ENCODE data around the gene PTPN7.
"Not testable (repeated sequence)": the region's sequence is repeated elsewhere in the genome, so short reads cannot be mapped to it uniquely, and the experiment has no call there.

Gene PTPN7

DNA sequence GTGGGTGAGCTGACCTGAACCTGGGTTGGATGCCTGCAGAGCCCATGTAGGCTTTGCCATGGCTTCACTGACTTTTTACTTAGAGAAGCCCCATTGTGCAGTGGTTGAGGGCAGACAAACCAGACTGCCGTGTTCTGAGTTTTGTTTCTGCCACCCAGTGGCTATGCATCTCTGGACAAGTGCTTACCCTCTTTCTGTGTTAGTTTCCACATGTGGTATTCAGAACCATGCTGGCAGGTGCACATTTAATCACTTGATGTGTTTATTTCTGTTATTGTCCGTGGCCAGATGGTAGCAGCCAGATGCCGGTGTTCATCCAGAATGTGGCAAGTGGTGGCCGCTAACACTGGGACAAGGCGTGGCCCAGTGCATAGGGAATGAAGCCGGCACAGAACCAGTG lies 10.3 kb upstream of the PTPN7 start:
- no peak overlapping the region for H3K27ac ChIP-seq
- TF ChIP-seq, protein P1, sequence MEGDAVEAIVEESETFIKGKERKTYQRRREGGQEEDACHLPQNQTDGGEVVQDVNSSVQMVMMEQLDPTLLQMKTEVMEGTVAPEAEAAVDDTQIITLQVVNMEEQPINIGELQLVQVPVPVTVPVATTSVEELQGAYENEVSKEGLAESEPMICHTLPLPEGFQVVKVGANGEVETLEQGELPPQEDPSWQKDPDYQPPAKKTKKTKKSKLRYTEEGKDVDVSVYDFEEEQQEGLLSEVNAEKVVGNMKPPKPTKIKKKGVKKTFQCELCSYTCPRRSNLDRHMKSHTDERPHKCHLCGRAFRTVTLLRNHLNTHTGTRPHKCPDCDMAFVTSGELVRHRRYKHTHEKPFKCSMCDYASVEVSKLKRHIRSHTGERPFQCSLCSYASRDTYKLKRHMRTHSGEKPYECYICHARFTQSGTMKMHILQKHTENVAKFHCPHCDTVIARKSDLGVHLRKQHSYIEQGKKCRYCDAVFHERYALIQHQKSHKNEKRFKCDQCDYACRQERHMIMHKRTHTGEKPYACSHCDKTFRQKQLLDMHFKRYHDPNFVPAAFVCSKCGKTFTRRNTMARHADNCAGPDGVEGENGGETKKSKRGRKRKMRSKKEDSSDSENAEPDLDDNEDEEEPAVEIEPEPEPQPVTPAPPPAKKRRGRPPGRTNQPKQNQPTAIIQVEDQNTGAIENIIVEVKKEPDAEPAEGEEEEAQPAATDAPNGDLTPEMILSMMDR (IDR thresholded peaks at IDR 0.05), result no peak
- no peak for TF ChIP-seq ZFX (IDR thresholded peaks at IDR 0.05; ENCODE audit: borderline replicate concordance)

DNA sequence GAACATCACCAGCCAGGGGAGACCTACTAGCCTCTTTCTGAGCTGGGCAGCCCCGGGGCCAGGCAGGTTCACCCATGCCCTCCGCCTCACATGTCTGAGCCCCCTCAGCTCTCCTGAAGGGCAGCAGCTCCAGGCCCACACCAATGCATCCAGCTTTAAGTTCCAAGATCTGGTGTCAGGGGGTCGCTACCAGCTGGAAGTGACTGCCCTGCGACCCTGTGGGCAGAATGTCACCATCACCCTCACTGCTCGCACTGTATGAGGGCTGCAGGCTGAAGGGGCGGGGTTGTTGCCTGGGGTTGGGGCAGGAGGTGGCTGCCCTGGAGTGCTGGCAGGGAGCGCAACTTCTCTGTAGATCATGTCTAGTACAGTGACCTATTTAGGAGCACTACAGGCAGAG lies 8.5 kb upstream of the PTPN7 start:
- H3K27ac ChIP-seq, result no peak overlapping the region
- TF ChIP-seq, protein P1 (IDR thresholded peaks at IDR 0.05), result no peak
- TF ChIP-seq ZFX (IDR thresholded peaks at IDR 0.05; ENCODE audit: borderline replicate concordance), result no peak

DNA sequence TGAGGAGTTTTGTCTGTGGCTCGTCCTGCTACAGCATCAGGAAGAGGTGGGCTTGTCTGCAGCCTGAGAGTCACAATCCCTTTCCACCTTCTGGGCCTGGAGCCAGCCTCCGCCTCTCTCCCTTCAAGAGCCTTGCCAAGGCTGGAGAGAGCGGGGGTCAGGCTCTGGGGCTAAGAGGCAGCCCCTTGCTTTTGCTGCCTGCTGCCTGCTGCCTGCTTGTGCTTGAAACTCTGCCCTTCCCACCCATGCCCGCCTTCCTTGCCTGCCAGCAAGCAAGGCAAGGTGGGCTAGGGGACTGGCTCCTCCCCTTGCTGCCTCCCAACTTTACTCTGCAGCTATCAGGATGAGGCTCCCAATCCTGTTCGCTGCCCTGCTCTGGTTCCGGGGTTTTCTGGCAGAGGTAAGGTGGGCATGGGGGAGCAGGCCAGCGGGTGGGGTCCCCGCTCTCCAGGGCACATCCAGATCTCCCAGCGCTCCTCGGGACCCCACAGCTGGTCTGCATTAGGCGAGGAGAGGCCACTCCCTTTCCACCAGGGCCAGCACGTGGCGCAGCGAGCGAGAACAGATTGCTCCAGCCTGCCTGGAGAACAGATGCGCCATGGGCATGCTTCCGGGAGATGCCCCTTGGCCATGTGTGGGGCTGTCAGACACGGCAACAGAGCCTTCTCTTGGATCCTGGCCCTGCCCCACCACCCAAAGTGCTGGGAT lies 7.5 kb upstream of the PTPN7 start:
- TF ChIP-seq, protein P1 (IDR thresholded peaks at IDR 0.05), result no peak
- no peak for TF ChIP-seq ZFX (IDR thresholded peaks at IDR 0.05; ENCODE audit: borderline replicate concordance)
- H3K27ac ChIP-seq, result no peak overlapping the region

DNA sequence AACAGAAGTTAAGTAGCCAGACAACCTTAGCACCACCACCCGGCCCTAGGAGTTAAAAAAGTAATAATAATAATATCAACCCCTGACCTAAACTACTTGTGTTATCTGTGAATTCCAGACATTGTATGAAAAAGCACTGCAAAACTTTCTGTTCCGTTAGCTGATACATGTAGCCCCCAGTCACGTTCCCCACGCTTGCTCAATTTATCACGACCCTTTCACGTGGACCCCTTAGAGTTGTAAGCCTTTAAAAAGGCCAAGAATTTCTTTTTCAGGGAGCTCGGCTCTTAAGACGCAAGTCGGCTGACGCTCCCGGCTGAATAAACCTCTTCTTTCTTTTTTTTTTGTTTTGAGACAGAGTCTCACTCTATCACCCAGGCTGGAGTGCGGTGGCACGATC lies 6.7 kb upstream of the PTPN7 start:
- not testable (repeated sequence) for H3K27ac ChIP-seq

DNA sequence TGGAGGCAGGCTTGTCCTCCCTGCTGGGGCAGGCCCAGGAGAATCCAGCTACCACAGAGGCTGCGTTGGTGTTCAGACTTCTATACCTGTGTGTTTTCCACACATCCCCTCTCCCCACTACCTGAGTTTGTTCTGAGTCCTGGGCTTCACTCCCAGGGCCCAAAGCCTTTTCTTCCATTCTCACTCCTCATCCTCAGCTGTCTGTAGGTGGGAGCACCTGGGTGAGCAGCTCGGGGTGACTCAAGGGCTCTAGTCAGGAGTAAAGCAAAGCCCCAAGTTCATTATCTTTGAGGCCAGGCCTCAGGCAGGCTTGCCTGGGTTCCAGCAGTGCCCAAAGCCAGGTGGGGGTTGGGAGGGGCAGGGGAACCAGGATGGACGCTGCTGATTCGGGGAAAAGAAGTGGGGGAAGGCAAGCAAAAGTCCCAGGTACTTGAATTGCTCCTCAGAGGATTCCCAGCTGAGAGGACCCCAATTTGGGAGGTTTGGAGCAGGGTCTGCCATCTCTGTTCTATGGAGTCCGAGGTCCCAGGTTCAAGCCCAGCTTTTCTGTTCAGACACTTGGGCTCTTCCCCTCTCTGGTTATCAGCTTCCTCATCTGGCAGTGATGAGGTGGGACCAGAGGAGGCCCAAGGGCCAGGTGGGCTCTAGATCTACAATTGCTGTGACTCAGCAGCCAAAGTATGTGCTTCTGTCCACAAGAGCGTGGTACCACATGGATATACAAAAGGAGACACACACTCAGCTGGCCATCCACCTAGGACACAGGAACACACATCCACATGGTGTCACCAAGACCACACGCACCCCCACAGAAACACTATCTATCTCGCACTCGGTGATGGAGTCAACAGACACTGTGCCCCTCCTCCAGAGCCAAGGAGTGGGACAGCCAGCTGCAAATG lies 5.8 kb upstream of the PTPN7 start:
- TF ChIP-seq, protein P1 (IDR thresholded peaks at IDR 0.05), result no peak
- no peak for TF ChIP-seq ZFX (IDR thresholded peaks at IDR 0.05; ENCODE audit: borderline replicate concordance)
- H3K27ac ChIP-seq, result no peak overlapping the region

DNA sequence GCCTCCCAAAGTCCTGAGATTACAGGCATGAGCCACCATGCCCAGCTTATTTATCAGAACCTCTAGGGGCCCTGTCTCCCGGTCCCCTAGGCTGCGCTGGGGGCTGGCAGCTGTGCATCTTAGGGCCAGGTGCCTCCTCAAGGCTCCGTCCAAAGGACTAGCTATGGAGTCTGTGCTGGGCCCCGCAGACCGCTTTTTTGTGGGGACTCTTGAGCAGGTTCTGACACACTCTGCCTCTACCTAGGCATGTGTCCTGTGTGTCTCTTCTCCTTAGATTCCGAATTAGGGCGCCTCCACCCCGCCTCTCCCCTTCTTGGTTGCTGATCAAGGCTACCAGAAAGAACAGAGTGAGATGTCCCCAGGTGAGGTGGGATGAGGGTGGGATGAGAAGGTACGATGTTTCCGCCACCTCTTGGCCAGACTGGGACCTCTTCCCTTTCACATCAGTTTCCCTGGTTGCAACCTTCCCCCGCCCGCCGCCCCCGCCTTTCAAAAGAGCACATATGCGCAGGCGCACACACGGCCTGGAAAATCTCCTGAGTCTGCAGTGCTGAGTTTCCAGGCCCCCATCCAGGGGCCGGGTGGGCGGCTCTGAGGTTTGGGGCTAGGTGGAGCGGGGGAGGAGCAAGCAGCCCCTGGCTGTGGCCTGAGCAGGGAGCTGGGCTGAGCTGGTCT lies 5.0 kb upstream of the PTPN7 start:
- H3K27ac ChIP-seq, result no peak overlapping the region
- TF ChIP-seq, protein P1 (IDR thresholded peaks at IDR 0.05), result no peak
- TF ChIP-seq ZFX (IDR thresholded peaks at IDR 0.05; ENCODE audit: borderline replicate concordance), result no peak

DNA sequence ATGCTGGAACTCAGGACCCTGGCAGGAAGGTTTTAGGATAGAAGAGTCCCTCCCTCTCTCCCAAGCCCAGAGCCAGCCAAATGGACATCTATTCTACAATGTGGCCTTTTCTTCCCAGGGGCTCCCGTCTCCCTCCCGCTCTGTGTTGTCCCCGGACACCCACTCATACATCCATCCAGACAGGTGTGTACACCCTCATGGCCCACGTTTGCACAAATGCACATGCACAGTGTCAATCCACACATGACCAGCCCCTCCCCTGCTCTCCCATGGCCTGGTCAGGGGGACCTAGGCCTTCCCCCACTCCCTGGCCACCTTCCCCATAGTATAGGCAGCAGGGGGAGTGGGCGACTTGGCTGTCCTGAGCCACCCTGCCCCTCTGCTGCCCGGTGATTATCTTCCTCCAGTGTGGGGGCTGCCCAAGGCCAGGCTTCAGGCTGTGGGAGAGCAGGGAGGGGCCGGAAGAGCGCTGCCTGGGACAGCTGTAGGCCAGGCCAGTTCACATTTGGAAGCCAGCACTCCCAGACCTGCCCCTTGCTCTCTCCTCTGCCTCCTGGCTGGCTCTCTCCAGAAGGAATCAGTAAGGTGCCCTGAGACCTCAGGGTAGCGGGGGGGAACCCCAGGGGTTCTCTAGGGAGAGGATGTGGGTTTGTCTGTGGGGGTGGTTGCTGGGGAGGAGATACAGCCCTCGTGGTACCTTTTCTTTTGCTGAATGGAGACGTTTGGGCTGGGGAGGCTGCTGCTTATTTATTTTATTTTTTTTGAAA lies 4.1 kb upstream of the PTPN7 start:
- no peak overlapping the region for H3K27ac ChIP-seq

More for the DNA sequence above, 4.1 kb upstream of the PTPN7 start:
- no peak for TF ChIP-seq ZFX (IDR thresholded peaks at IDR 0.05; ENCODE audit: borderline replicate concordance)
- TF ChIP-seq, protein P1 (IDR thresholded peaks at IDR 0.05), result no peak

All from 22Rv1 (cell line).